IMR-90 (cell line): Measurements from ENCODE around the gene DUSP2. TPM values are rescaled to one million over a fixed set of nuclear protein-coding genes. Genes with fewer than 3 reads are reported as not detected.

ENCODE experiments used
- ATAC-seq: fragments of 200-7000 bp; cut with Tn5 transposase; 2 replicates; pipeline ENCODE4 v1.9.1; 2020; ENCODE audit warnings: low read depth, mild to moderate bottlenecking, moderate library complexity
- BruUV-seq: library from RNA; stranded (reverse); fragments of 400-500 nt; replicated peaks from 2 replicates; lab custom pipeline; 2021; lab: Mats Ljungman, UMichigan
- CTCF ChIA-PET: fragments of 300-600 bp; formaldehyde crosslinking; extraction: SDS; loops from one replicate; lab custom pipeline; 2021; ENCODE audit warnings: antibody characterized with exemption; lab: Yijun Ruan, JAX
- POLR2A ChIA-PET: fragments of 300-600 bp; sonication (Branson Sonifier 250); formaldehyde crosslinking; loops from one replicate; lab custom pipeline; 2022; ENCODE audit warnings: antibody characterized with exemption; ENCODE audit not compliant: unreplicated experiment; lab: Charles Lee
- DNase-seq: peaks from one replicate; pipeline ENCODE4 v3.0.0; 2013
- H2AFZ ChIP-seq: replicated peaks from 2 replicates; pipeline ENCODE3; 2013; ENCODE audit warnings: low read length, mild to moderate bottlenecking; ENCODE audit not compliant: poor library complexity
- H2AK5ac ChIP-seq: 2 replicates; pipeline ENCODE4 v1.6.1; 2013; ENCODE audit warnings: low read depth, low read length, inconsistent platforms
- H2AK9ac ChIP-seq: replicated peaks from 2 replicates; pipeline ENCODE3; 2013; ENCODE audit warnings: mild to moderate bottlenecking, low read depth, low read length, moderate library complexity; ENCODE audit not compliant: poor library complexity
- H2BK120ac ChIP-seq: 2 replicates; pipeline ENCODE4 v1.6.1; 2013; ENCODE audit warnings: low read depth, low read length, inconsistent platforms
- H2BK15ac ChIP-seq: 3 replicates; pipeline ENCODE4 v1.6.1; 2013; ENCODE audit warnings: low read depth, low read length, inconsistent platforms
- H2BK20ac ChIP-seq: 2 replicates; pipeline ENCODE4 v1.6.1; 2013; ENCODE audit warnings: low read depth, mild to moderate bottlenecking, inconsistent platforms, low read length, moderate library complexity
- H2BK5ac ChIP-seq: 2 replicates; pipeline ENCODE4 v1.6.1; 2013; ENCODE audit warnings: mild to moderate bottlenecking, low read depth, low read length, inconsistent platforms; ENCODE audit not compliant: poor library complexity, severe bottlenecking
- H3K14ac ChIP-seq: replicated peaks from 2 replicates; pipeline ENCODE4 v1.6.1; 2013; ENCODE audit warnings: low read depth, low read length, inconsistent platforms
- H3K18ac ChIP-seq: 2 replicates; pipeline ENCODE4 v1.6.1; 2013; ENCODE audit warnings: low read depth, low read length, control low read depth
- H3K23ac ChIP-seq: 2 replicates; pipeline ENCODE4 v1.6.1; 2013; ENCODE audit warnings: low read depth, low read length, inconsistent platforms
- H3K27ac ChIP-seq: 2 replicates; pipeline ENCODE4 v1.5.1; 2013; ENCODE audit warnings: mild to moderate bottlenecking, control low read depth, low read length; ENCODE audit not compliant: insufficient read depth
- H3K27me3 ChIP-seq: 2 replicates; pipeline ENCODE4 v1.6.1; 2013; ENCODE audit warnings: low read length; ENCODE audit not compliant: control insufficient read depth, insufficient read depth
- H3K36me3 ChIP-seq: 2 replicates; pipeline ENCODE4 v1.6.1; 2013; ENCODE audit warnings: low read length, mixed read lengths; ENCODE audit not compliant: control insufficient read depth, insufficient read depth
- H3K4ac ChIP-seq: 2 replicates; pipeline ENCODE4 v1.6.1; 2013; ENCODE audit warnings: low read depth, low read length, inconsistent platforms
- H3K4me1 ChIP-seq: 2 replicates; pipeline ENCODE4 v1.6.1; 2013; ENCODE audit warnings: low read length, mixed read lengths; ENCODE audit not compliant: control insufficient read depth, insufficient read depth
- H3K4me2 ChIP-seq: 2 replicates; pipeline ENCODE4 v1.6.1; 2013; ENCODE audit warnings: low read depth, mild to moderate bottlenecking, control low read depth, low read length, moderate library complexity
- H3K4me3 ChIP-seq: 2 replicates; pipeline ENCODE4 v1.5.1; 2013; ENCODE audit warnings: low read depth, mild to moderate bottlenecking, control low read depth, low read length, moderate library complexity; ENCODE audit not compliant: insufficient read depth
- H3K56ac ChIP-seq: 2 replicates; pipeline ENCODE4 v1.6.1; 2013; ENCODE audit warnings: low read length, inconsistent platforms; ENCODE audit not compliant: insufficient read depth; ENCODE audit errors: extremely low read depth
- H3K79me1 ChIP-seq, 2 experiments: 2 replicates each; pipeline ENCODE4 v1.6.1; 2013; ENCODE audit warnings: low read length in 2 of 2, inconsistent platforms in 1 of 2, low read depth in 1 of 2
- H3K9ac ChIP-seq: 2 replicates; pipeline ENCODE4 v1.6.1; 2013; ENCODE audit warnings: low read depth, low read length, control low read depth
- H3K9me1 ChIP-seq: 2 replicates; pipeline ENCODE4 v1.6.1; 2013; ENCODE audit warnings: low read length, inconsistent platforms; ENCODE audit not compliant: insufficient read depth
- H3K9me3 ChIP-seq: 2 replicates; pipeline ENCODE4 v1.6.1; 2013; ENCODE audit warnings: low read length; ENCODE audit not compliant: control insufficient read depth, insufficient read depth
- H4K20me1 ChIP-seq: 2 replicates; pipeline ENCODE4 v1.6.1; 2013; ENCODE audit warnings: low read length, inconsistent platforms; ENCODE audit not compliant: insufficient read depth
- H4K5ac ChIP-seq: 2 replicates; pipeline ENCODE4 v1.6.1; 2013; ENCODE audit warnings: mild to moderate bottlenecking, low read depth, low read length, control low read depth
- H4K8ac ChIP-seq, 2 experiments: 2 replicates each; pipeline ENCODE4 v1.6.1; 2013; ENCODE audit warnings: low read depth in 2 of 2, low read length in 2 of 2, control low read depth in 1 of 2, inconsistent platforms in 1 of 2
- H4K91ac ChIP-seq: 2 replicates; pipeline ENCODE4 v1.6.1; 2013; ENCODE audit warnings: low read depth, low read length, inconsistent platforms; ENCODE audit not compliant: insufficient read depth
- NFE2L2 ChIP-seq: fragments of 150-350 bp; IDR thresholded peaks from 2 replicates; pipeline ENCODE4 v1.6.1; 2016; ENCODE audit warnings: low read depth, mild to moderate bottlenecking, low read length
- RAD21 ChIP-seq: IDR thresholded peaks from 2 replicates; pipeline ENCODE4 v1.6.1; 2012; ENCODE audit warnings: low read length, improper control_type of control experiment
- RFX5 ChIP-seq: IDR thresholded peaks from 2 replicates; pipeline ENCODE4 v1.8.0; 2012; ENCODE audit warnings: low read depth, mild to moderate bottlenecking, low read length, moderate library complexity
- WGBS, 2 experiments: methylation state at CpG; one replicate each; pipeline versions ENCODE4 v1.1.5 to v1.1.7; 2013; ENCODE audit warnings: missing lambda C conversion rate in 2 of 2; ENCODE audit not compliant: insufficient read length in 1 of 2; ENCODE audit errors: extremely low coverage in 2 of 2; 5-methylcytosine and 5-hydroxymethylcytosine counted together
- dilution Hi-C: fragments of 300-500 bp; cut with HindIII; formaldehyde crosslinking; loops from one replicate; pipeline ENCODE4 v1.14.3; 2018; ENCODE audit warnings: low sequenced_read_pairs; ENCODE audit not compliant: unreplicated experiment
- in situ Hi-C: fragments of 300-500 bp; cut with MboI; formaldehyde crosslinking; loops from 3 replicates; pipeline ENCODE4 v1.14.3; 2019; ENCODE audit warnings: low sequenced_read_pairs, inconsistent platforms, mixed read lengths
- intact Hi-C: fragments of 100-400 bp; cut with micrococcal nuclease; formaldehyde crosslinking; loops from 2 replicates; pipeline ENCODE4 v1.10.0; 2022
- polyA plus RNA-seq, 3 experiments: library from polyadenylated mRNA; depleted of rRNA; stranded (reverse); fragments of >200 nt; gene quantifications; 2 replicates each; pipeline ENCODE4 v1.2.3, GENCODE V29; 2012; ENCODE audit warnings: low replicate concordance in 1 of 3
- total RNA-seq: library from RNA; depleted of rRNA; stranded (reverse); fragments of >200 nt; gene quantifications from 2 replicates; pipeline ENCODE4 v1.2.3, GENCODE V29; 2012

Gene DUSP2
- total and polyA plus RNA-seq, 2 of the 4 experiments (the other 2 are of a cell fraction), result 1.8 to 3.8 TPM

DNA sequence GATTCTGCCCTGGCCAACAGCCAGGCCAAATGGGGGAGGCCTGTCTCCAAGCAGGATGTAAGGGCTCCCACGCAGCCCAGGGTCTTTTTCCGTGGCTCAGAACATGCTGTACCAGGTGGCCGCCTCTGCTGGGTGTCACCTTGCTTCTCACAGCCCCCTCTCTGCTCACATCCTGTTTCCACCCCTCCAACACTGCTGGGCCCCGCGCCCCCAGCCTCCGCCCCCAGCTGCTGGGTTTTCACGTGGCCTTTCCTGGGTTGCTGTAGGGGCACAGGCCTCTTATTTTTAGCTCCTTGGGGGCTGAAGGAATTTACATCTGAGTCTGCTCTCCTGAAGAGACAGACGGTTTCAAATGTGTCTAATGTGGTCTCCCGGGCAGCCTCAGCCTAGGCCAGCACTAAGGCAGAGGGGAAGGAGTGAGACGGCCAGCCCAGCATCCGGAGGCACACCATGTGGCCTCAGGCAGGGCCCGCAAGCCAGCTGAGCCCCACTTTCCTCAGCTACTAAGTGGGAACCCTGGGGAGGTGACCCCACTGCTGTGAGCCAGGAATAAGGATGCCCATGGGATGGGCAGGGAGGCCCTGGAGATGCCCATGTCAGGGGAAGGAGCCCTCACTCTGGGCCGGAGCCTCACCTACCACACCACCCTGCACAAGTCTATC lies 18.7 kb upstream of the DUSP2 start:
- no peak overlapping the region for H2AK9ac ChIP-seq
- WGBS, 2 experiments, result 52% methylated on average over 3 of the region's 13 CpGs; no CpG with 5 or more reads in 1 of the 2 experiments
- no peak overlapping the region for H4K91ac ChIP-seq
- no peaks in the 10 kb centered on the region for H3K4me1 ChIP-seq
- H3K27me3 ChIP-seq, result peaks cover 4% of the 10 kb centered on the region; the same call in 1 of the 2 replicates
- in situ Hi-C loops (no loop called here), dilution Hi-C loops (no loop called here), intact Hi-C loops (no loop called here)
- no peak overlapping the region for H3K4me2 ChIP-seq
- ATAC-seq, result no peak
- no peak overlapping the region for H2BK15ac ChIP-seq
- no peak overlapping the region for H3K56ac ChIP-seq
- H3K9me3 ChIP-seq, result no peaks in the 10 kb centered on the region
- H4K20me1 ChIP-seq, result no peaks in the 10 kb centered on the region
- no peak overlapping the region for H2AK5ac ChIP-seq
- H3K36me3 ChIP-seq, result no peaks in the 10 kb centered on the region
- no peak overlapping the region for H4K8ac ChIP-seq
- TF ChIP-seq RFX5 (no peak), RAD21 (no peak), NFE2L2 (no peak)
- no peak overlapping the region for H3K23ac ChIP-seq
- BruUV-seq, result no TSS peak
- no peaks in the 10 kb centered on the region for H3K9me1 ChIP-seq
- no peak for DNase-seq
- no peak overlapping the region for H3K4ac ChIP-seq
- H2BK20ac ChIP-seq, result no peak overlapping the region
- H3K9ac ChIP-seq, result no peak overlapping the region
- no peak overlapping the region for H3K14ac ChIP-seq
- no peaks in the 10 kb centered on the region for H3K79me1 ChIP-seq
- no peak overlapping the region for H3K27ac ChIP-seq
- H3K18ac ChIP-seq, result no peak overlapping the region
- H2AFZ ChIP-seq, result no peak overlapping the region
- no peak overlapping the region for H2BK5ac ChIP-seq
- no peak overlapping the region for H2BK120ac ChIP-seq
- no peak overlapping the region for H4K5ac ChIP-seq
- POLR2A ChIA-PET, result no interaction called here
- H3K4me3 ChIP-seq, result no peak overlapping the region
- CTCF ChIA-PET, result interaction anchor here (1.6 kb wide), 1 partner anchor 10 kb away, joined by 4 read pairs; no protein-coding TSS in a partner anchor
